Thymus (tissue), 11 donors: Measurements from ENCODE around the gene CASQ1. TPM values are rescaled to one million over a fixed set of nuclear protein-coding genes. Genes with fewer than 3 reads are reported as not detected.

Experiments
- DNase-seq, 9 donors: peaks; one replicate each; pipeline ENCODE4 v3.0.0-alpha.2; 2013; ENCODE audit warnings: low spot score in 9 of 9, low read depth in 6 of 9, missing footprints in 1 of 9
- H3K27ac ChIP-seq, 2 donors: one replicate each; pipeline ENCODE4 v1.5.1; 2013; ENCODE audit warnings: control low read depth in 1 of 2, low read depth in 1 of 2, low read length in 1 of 2, mild to moderate bottlenecking in 1 of 2, moderate library complexity in 1 of 2
- H3K27me3 ChIP-seq, 2 donors: one replicate each; pipeline ENCODE4 v1.5.1; 2013; ENCODE audit warnings: low read length in 1 of 2; ENCODE audit not compliant: control insufficient read depth in 2 of 2, insufficient read depth in 1 of 2
- H3K36me3 ChIP-seq, 2 donors: one replicate each; pipeline ENCODE4 v1.5.1; 2013; ENCODE audit warnings: low read length in 1 of 2, mild to moderate bottlenecking in 1 of 2, moderate library complexity in 1 of 2; ENCODE audit not compliant: control insufficient read depth in 2 of 2, insufficient read depth in 2 of 2
- H3K4me1 ChIP-seq, 2 donors: one replicate each; pipeline ENCODE4 v1.5.1; 2013; ENCODE audit warnings: low read length in 2 of 2; ENCODE audit not compliant: control insufficient read depth in 2 of 2, insufficient read depth in 2 of 2
- H3K4me3 ChIP-seq, 2 donors: one replicate each; pipeline ENCODE4 v1.5.1; 2013; ENCODE audit warnings: low read length in 2 of 2, control low read depth in 1 of 2, mild to moderate bottlenecking in 1 of 2
- H3K9me3 ChIP-seq, 2 donors: one replicate each; pipeline ENCODE4 v1.5.1; 2013; ENCODE audit warnings: low read length in 1 of 2, mild to moderate bottlenecking in 1 of 2; ENCODE audit not compliant: control insufficient read depth in 2 of 2, insufficient read depth in 1 of 2
- WGBS: extraction: QIAGEN DNeasy Blood & Tissue Kit; methylation state at CpG from one replicate; pipeline ENCODE4 v1.1.7; 2013; 5-methylcytosine and 5-hydroxymethylcytosine counted together
- polyA plus RNA-seq: library from polyadenylated mRNA; stranded (reverse); fragments of 200-250 nt; gene quantifications from one replicate; pipeline ENCODE4 v1.2.3, GENCODE V29; 2013
- total RNA-seq: library from RNA; stranded (reverse); fragments of 120-200 nt; gene quantifications from one replicate; pipeline ENCODE4 v1.2.4, GENCODE V29; 2013
- donor health status: healthy.

Gene CASQ1
- total and polyA plus RNA-seq, 2 donors = 0.42 to 0.66 TPM

DNA sequence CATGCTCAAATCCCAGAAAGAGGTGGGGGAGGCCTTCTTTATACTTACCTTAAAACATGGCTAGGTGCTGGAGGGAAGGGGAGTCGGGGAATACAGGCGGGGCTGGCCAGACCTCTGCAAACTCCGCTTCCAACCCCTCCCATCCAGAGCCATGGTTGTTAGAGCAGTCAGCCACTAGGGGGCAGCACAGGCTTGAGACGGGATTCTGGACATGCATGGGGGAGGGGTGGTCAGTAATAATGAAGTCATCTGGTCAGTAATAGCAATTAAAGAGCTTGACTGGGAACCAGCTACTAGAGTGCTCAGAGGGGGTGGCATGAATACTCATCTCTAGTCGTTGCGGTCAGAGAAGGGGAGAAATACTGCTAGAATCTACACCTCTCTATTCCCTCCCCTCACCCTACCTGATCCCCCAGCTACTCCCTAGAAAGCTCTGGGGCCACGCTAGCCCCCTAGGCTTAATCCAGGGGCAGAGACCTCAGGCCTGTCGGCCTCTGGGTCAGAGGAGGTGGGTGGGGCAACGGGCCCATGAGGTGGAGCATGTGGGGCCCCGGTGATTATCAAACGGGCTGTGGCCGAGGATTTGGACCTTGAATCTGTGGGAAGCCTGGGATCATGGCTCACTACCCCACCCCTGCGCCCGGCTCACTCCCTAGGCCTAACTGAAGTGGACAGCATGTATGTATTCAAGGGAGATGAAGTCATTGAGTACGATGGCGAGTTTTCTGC, 2.9 kb downstream of the CASQ1 start:
- 44% methylated on average over 16 of the region's 16 CpGs for WGBS
- Histone ChIP-seq H3K36me3 (no peaks in the 10 kb centered on the region), H3K4me1 (peaks cover 0 to 3% of the 10 kb centered on the region in 2 donors), H3K27ac (no peak overlapping the region), H3K27me3 (no peaks in the 10 kb centered on the region), H3K4me3 (no peak overlapping the region), H3K9me3 (no peaks in the 10 kb centered on the region)
- DNase-seq = peak in 8 of 9 donors; percentile 38 to 74 (median 58)

DNA sequence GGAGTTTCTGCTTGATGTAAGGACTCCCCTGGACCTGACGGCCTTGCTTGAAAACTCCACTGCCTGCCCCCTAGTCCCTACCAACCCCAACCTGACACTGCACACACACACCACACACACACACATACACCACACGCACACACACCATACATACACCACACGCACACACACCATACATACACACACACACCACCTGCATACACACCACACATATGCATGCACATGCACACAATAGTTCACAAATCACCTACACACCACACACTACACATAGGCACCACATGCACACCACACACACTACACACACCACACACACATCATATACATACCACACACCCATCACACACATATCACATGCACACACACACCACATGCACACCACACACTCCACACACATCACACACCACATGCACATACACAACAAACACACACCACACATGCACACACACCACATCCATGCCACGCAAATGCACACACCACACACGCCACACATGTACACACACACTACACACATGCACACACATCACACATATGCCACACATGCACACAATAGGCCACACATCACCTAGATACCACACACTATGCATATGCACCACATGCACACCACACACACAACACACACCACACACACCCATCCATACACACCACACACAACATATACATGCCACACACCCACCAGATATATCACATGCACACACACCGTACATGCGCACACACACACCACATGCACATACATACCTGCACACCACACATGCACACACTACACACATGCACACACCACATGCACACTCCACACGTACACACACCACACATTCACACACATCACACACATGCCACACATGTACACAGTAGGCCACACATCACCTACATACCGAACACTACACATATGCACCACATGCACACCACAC, 3.7 kb downstream of the CASQ1 start:
- Histone ChIP-seq H3K4me1 (peaks cover 0 to 3% of the 10 kb centered on the region in 2 donors), H3K27ac (no peak overlapping the region), H3K4me3 (no peak overlapping the region), H3K36me3 (no peaks in the 10 kb centered on the region), H3K27me3 (no peaks in the 10 kb centered on the region), H3K9me3 (no peaks in the 10 kb centered on the region)
- no peak for DNase-seq
- WGBS = 96% methylated on average over 9 of the region's 9 CpGs

DNA sequence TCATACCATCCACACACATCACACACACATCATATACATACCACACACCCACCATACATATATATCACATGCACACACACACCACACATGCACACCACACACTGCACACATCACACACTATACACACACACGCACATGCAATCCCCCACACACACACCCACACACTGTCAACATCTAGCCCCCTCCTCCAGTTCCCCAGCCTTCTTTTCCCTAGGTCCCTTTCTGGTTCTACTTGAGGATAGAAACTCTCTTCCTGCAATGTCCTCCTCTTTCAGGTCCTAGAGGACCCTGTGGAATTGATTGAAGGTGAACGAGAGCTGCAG, 4.3 kb downstream of the CASQ1 start:
- WGBS = 91% methylated on average over 2 of the region's 2 CpGs
- H3K27ac ChIP-seq = no peak overlapping the region
- no peaks in the 10 kb centered on the region for H3K9me3 ChIP-seq
- H3K4me1 ChIP-seq = peaks cover 0 to 3% of the 10 kb centered on the region in 2 donors
- H3K27me3 ChIP-seq = no peaks in the 10 kb centered on the region
- DNase-seq = no peak
- no peak overlapping the region for H3K4me3 ChIP-seq
- H3K36me3 ChIP-seq = no peaks in the 10 kb centered on the region

DNA sequence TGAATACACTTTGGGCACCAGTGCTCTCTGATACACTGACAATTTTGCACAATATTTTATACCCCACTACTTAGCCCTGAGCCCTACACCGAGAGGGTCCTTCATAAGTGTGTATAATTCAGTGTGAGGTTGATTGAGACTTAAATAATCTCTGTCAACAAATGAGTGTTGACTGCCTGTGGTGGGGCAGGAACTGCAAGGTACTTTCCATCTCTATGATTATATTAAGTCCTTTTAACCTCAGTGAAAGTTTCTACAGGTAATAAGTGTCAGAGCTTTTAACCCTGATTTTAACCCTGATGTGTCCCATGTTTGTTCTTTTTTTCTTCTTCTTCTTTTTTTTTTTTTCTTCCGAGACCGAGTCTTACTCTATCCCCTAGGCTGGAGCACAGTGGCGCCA, 5.8 kb downstream of the CASQ1 start:
- Histone ChIP-seq H3K27ac (no peak overlapping the region), H3K9me3 (no peaks in the 10 kb centered on the region), H3K4me3 (no peak overlapping the region), H3K27me3 (no peaks in the 10 kb centered on the region), H3K36me3 (no peaks in the 10 kb centered on the region), H3K4me1 (peaks cover 0 to 3% of the 10 kb centered on the region in 2 donors)
- no peak for DNase-seq
- WGBS = 91% methylated on average over 4 of the region's 4 CpGs

DNA sequence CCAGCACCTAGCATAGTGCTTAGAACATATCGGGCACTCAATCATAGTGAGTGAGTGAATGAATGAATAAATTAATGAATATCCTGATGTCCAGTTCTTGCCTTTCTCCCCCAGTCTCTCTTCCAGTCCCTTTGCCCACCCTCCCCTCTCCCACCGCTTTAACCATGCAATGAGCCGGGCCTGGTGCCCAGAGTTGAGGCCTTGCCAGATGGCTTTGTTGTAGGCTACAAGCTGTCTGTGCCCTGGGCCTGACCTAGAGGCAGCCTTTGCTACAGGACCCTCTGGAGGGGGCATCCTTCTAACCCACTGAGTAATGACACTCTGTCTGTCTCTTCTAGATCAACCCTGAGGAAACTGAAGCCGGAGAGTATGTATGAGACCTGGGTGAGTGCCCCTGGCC, 6.9 kb downstream of the CASQ1 start:
- 96% methylated on average over 4 of the region's 4 CpGs for WGBS
- Histone ChIP-seq H3K36me3 (no peaks in the 10 kb centered on the region), H3K4me1 (peaks cover 0 to 3% of the 10 kb centered on the region in 2 donors), H3K4me3 (no peak overlapping the region), H3K27ac (no peak overlapping the region), H3K27me3 (no peaks in the 10 kb centered on the region), H3K9me3 (no peaks in the 10 kb centered on the region)
- no peak for DNase-seq

DNA sequence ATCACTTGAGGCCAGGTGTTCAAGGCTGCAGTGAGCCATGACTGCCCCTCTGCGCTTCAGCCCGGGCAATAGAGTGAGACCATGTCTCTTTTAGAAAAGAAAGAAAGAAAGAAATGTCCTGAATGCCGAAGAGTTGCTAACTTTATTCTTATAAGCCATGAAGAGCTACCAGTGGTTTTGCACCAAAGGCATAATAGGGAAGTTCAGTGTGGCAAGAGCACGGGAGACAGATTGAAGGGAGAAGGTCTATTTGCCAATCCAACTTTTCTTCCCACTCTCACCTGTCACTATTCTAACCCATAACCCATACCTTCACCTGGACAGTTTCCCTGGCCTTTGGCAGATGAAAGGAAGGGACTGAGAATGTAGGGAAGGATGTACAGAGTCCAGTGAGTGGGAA, 10.4 kb downstream of the CASQ1 start:
- peaks cover 8 to 11% of the 10 kb centered on the region in 2 donors for H3K4me1 ChIP-seq
- H3K27ac ChIP-seq = no peak overlapping the region
- no peak for DNase-seq
- no peak overlapping the region for H3K4me3 ChIP-seq
- H3K36me3 ChIP-seq = no peaks in the 10 kb centered on the region
- H3K9me3 ChIP-seq = no peaks in the 10 kb centered on the region
- WGBS = 94% methylated on average over 4 of the region's 4 CpGs
- peaks cover 0 to 2% of the 10 kb centered on the region in 2 donors for H3K27me3 ChIP-seq

DNA sequence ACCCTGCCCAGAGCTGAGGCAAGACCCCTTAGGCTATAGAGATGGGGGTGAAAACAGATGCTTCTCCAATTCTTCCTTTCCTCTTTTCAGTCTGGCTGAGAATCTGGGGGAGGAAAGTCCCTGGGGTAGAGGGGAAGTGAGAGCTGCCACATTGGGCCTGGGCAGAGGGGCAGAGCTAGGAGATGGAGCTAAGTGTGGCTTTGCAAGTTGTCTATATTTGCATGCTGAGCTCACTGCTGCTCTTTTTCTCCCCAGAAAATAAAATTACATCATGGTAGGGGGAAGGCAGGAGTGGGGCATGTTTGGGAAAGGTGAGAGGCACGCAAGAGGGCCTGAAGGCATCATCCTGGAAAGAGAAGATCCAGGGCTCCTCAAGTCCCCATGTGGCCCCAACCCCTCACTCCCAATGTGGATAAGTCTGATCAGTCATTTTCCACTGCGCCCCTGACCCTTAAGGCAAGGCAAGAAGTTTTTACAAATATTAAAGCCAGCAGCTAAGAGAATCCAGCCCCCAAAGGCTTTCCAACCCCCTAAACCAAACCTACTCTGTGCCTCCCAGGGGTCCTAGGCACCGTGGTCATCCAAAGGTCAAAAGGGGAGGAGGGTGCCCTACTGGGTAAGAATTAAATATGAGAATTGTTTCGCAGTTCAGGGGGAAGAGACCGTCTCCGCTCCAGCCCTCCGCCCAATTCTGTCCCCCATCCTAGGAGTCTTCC, 14.3 kb downstream of the CASQ1 start:
- Histone ChIP-seq H3K27me3 (peaks cover 0 to 2% of the 10 kb centered on the region in 2 donors), H3K27ac (peak overlapping the region; percentile 38 to 68), H3K4me3 (peak overlapping the region; percentile 21 to 70), H3K9me3 (no peaks in the 10 kb centered on the region), H3K4me1 (peaks cover 19 to 30% of the 10 kb centered on the region in 2 donors), H3K36me3 (peaks cover 5% of the 10 kb centered on the region in 2 donors)
- peak in 1 of 9 donors; percentile 29 for DNase-seq
- 36% methylated on average over 7 of the region's 7 CpGs for WGBS

DNA sequence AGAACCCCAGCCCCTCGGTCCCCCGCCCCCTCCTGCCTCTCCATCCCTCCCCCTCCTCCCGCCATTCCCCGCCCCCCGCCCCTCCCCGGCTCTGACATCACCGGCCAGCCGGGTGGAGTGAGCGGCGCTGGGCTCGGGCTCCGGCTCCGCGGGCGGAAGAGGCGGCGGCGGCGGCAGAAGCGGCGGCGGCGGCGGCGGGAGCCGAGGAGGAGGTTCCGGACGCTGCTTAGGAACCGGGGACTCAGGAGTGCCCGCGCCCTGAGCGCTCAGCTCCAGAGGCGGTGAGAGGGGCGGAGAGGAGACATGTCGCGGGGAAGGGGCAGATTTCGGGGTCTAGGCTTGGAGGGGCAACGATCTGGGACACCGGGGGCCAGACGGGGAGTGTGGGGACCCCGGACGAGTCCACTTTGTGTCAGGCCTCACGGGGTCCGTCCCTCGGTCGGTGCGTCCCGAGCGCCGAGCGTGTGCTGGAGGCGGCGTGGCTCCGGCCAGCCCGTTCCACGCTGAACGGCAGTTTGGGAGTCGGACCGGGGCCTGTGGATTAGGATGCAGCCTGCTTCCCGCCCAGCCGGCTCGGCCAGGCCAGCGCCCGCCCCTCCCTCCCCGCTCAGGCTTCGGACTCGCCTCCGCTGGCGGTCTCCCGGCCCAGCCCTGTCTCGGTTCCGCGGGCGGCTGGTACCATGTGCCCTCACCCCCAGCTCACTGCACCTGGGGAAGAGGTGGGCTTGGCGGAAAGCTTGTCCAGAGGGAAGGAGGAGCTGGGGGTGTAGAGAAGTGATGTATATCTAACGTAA, 15.1 kb downstream of the CASQ1 start, which contains the start of gene PEA15:
PEA15 (plus strand) TSS at position 143 of the 794 bp plus-strand sequence. CDS start 6,161 bp downstream, outside the sequence.
- Histone ChIP-seq H3K9me3 (no peaks in the 10 kb centered on the region), H3K27ac (peak within 1 kb of the TSS; percentile 60 to 78), H3K4me1 (peaks cover 22 to 36% of the 10 kb centered on the region in 2 donors), H3K4me3 (peak within 1 kb of the TSS; percentile 70 to 75), H3K36me3 (peaks cover 5 to 7% of the 10 kb centered on the region in 2 donors), H3K27me3 (peaks cover 0 to 2% of the 10 kb centered on the region in 2 donors)
- WGBS = 1% methylated on average over 76 of the region's 76 CpGs
- peak in 5 of 9 donors; percentile 49 to 74 (median 51) for DNase-seq
